Cardiac muscle cell (in vitro differentiated cells and primary cell): ENCODE measurements around the gene GREB1. TPM values are rescaled to one million over a fixed set of nuclear protein-coding genes. Genes with fewer than 3 reads are reported as not detected.

Experiments
- DNase-seq, 2 donors: peaks; one replicate each; pipeline versions ENCODE4 v3.0.0 to v3.0.0-alpha.2; 2010 to 2017; ENCODE audit warnings: low read depth in 1 of 2, low spot score in 1 of 2
- H3K27ac ChIP-seq: fragments of 200-600 bp; sonication (generic); 2 replicates; pipeline ENCODE4 v1.5.1; 2016
- H3K27me3 ChIP-seq: fragments of 200-600 bp; sonication (generic); 2 replicates; pipeline ENCODE4 v1.6.0; 2016; ENCODE audit warnings: control low read depth
- H3K36me3 ChIP-seq: fragments of 200-600 bp; sonication (generic); 2 replicates; pipeline ENCODE4 v1.5.1; 2016; ENCODE audit warnings: control low read depth
- H3K4me1 ChIP-seq: fragments of 200-600 bp; sonication (generic); 2 replicates; pipeline ENCODE4 v1.8.1; 2017; ENCODE audit warnings: low read depth, mild to moderate bottlenecking, mixed run types
- H3K4me3 ChIP-seq: fragments of 200-600 bp; sonication (generic); 2 replicates; pipeline ENCODE4 v1.5.1; 2016; ENCODE audit warnings: mild to moderate bottlenecking
- H3K9me3 ChIP-seq: fragments of 200-600 bp; sonication (generic); 2 replicates; pipeline ENCODE4 v1.5.1; 2017; ENCODE audit warnings: low read depth, mild to moderate bottlenecking, control low read depth
- CTCF ChIP-seq: IDR thresholded peaks from 2 replicates; pipeline ENCODE4 v1.5.1; 2012; ENCODE audit warnings: low read depth, mild to moderate bottlenecking, low read length
- polyA plus RNA-seq: library from polyadenylated mRNA; unstranded; fragments of >200 nt; fragmentation: Nextera tagmentation; extraction: Ambion mirVana; gene quantifications from 2 replicates; pipeline ENCODE4 v1.2.1, GENCODE V29; 2016
- total RNA-seq: library from RNA; depleted of rRNA; stranded (reverse); fragments of >200 nt; gene quantifications from 2 replicates; pipeline ENCODE4 v1.2.3, GENCODE V29; 2016

The GREB1 gene
- total and polyA plus RNA-seq, 2 experiments from 2014 or later, result 27.1 to 50.5 TPM

GRCh38 chr2:11506611-11506969 is 27.3 kb upstream of the GREB1 start:
- DNase-seq, result no peak

GRCh38 chr2:11507517-11507916 is 26.3 kb upstream of the GREB1 start:
- no peak for DNase-seq
- Histone ChIP-seq H3K4me1 (no peaks in the 10 kb centered on the region), H3K27ac (peak overlapping the region; percentile 39), H3K9me3 (no peaks in the 10 kb centered on the region), H3K4me3 (no peak overlapping the region), H3K27me3 (no peaks in the 10 kb centered on the region), H3K36me3 (no peaks in the 10 kb centered on the region)
- TF ChIP-seq CTCF, result no peak

More at GRCh38 chr2:11506611-11506969, 27.3 kb upstream of the GREB1 start:
- Histone ChIP-seq H3K4me3 (no peak overlapping the region), H3K27me3 (no peaks in the 10 kb centered on the region), H3K9me3 (no peaks in the 10 kb centered on the region), H3K4me1 (no peaks in the 10 kb centered on the region), H3K27ac (no peak overlapping the region), H3K36me3 (no peaks in the 10 kb centered on the region)
- TF ChIP-seq CTCF, result no peak

GRCh38 chr2:11508279-11508678 is 25.6 kb upstream of the GREB1 start:
- no peaks in the 10 kb centered on the region for H3K36me3 ChIP-seq
- no peak for TF ChIP-seq CTCF
- H3K4me3 ChIP-seq, result no peak overlapping the region
- DNase-seq, result no peak
- H3K4me1 ChIP-seq, result no peaks in the 10 kb centered on the region
- H3K27me3 ChIP-seq, result no peaks in the 10 kb centered on the region
- H3K27ac ChIP-seq, result peak overlapping the region; percentile 39
- no peaks in the 10 kb centered on the region for H3K9me3 ChIP-seq

GRCh38 chr2:11509657-11510360 is 24.0 kb upstream of the GREB1 start:
- H3K27me3 ChIP-seq, result no peaks in the 10 kb centered on the region
- H3K4me1 ChIP-seq, result peaks cover 2% of the 10 kb centered on the region
- H3K4me3 ChIP-seq, result no peak overlapping the region
- H3K9me3 ChIP-seq, result no peaks in the 10 kb centered on the region
- TF ChIP-seq CTCF, result no peak
- H3K27ac ChIP-seq, result no peak overlapping the region
- DNase-seq, result no peak
- H3K36me3 ChIP-seq, result no peaks in the 10 kb centered on the region

GRCh38 chr2:11512431-11512830 is 21.4 kb upstream of the GREB1 start:
- H3K4me1 ChIP-seq, result peaks cover 12% of the 10 kb centered on the region
- no peaks in the 10 kb centered on the region for H3K36me3 ChIP-seq
- DNase-seq, result no peak
- no peak overlapping the region for H3K4me3 ChIP-seq
- H3K27me3 ChIP-seq, result no peaks in the 10 kb centered on the region
- H3K9me3 ChIP-seq, result no peaks in the 10 kb centered on the region
- no peak for TF ChIP-seq CTCF
- H3K27ac ChIP-seq, result no peak overlapping the region
